Suprapubic skin (tissue), 3 donors: ENCODE measurements around the gene CRYL1.

Experiments used
- POLR2A ChIP-seq, 2 donors: fragments of 450-650 bp; IDR thresholded peaks; one replicate each; pipeline ENCODE4 v1.6.1; 2017; ENCODE audit warnings: antibody characterized with exemption in 2 of 2, mild to moderate bottlenecking in 2 of 2, moderate library complexity in 2 of 2
- TF ChIP-seq, protein P1 (sequence below), 2 donors: fragments of 200-600 bp in 1 of 2; fragments of 450-650 bp in 1 of 2; sonication (generic) in 1 of 2; IDR thresholded peaks; one replicate each; pipeline ENCODE4 v1.5.1; 2016 to 2019; ENCODE audit warnings: antibody characterized with exemption in 2 of 2, mild to moderate bottlenecking in 1 of 2, moderate library complexity in 1 of 2

DNA sequence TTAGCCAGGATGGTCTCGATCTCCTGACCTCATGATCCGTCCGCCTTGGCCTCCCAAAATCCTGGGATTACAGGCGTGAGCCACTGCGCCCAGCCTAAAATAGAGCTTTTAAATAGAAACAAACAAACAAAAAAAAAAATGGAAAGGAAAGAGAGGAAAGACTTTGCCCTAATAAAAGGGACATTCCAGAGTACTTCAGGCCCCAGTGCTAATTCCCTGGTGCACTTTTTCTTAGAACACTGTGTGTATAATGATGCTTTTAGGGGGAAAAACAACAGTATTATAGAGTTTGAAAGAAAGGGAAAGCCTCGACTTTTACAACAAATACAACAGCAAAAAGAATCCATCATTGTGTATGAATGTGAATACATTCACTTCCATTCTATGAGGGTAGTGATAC, 104.7 kb downstream of the CRYL1 start:
- no peak for TF ChIP-seq POLR2A (IDR thresholded peaks at IDR 0.05)
- TF ChIP-seq, protein P1, sequence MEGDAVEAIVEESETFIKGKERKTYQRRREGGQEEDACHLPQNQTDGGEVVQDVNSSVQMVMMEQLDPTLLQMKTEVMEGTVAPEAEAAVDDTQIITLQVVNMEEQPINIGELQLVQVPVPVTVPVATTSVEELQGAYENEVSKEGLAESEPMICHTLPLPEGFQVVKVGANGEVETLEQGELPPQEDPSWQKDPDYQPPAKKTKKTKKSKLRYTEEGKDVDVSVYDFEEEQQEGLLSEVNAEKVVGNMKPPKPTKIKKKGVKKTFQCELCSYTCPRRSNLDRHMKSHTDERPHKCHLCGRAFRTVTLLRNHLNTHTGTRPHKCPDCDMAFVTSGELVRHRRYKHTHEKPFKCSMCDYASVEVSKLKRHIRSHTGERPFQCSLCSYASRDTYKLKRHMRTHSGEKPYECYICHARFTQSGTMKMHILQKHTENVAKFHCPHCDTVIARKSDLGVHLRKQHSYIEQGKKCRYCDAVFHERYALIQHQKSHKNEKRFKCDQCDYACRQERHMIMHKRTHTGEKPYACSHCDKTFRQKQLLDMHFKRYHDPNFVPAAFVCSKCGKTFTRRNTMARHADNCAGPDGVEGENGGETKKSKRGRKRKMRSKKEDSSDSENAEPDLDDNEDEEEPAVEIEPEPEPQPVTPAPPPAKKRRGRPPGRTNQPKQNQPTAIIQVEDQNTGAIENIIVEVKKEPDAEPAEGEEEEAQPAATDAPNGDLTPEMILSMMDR (IDR thresholded peaks at IDR 0.05), result no peak
